Measurements from ENCODE around the gene GART. TPM values are rescaled to one million over a fixed set of nuclear protein-coding genes. Genes with fewer than 3 reads are reported as not detected.

The GART gene
- total RNA-seq (2021; ENCODE audit: unreplicated experiment), result 132 TPM
- 67.4 TPM for polyA plus RNA-seq (2012; ENCODE audit: insufficient read length)
- percentile 86 among the genes with signal in this experiment for Bru-seq, nascent RNA
- percentile 85 among the genes with signal in this experiment for BruChase-seq, experiment 1, labeled RNA remaining after a 2-hour chase
- percentile 92 among the genes with signal in this experiment for BruChase-seq, experiment 2, labeled RNA remaining after a 6-hour chase
- long read RNA-seq, transcript GART-203 (22 exons, 3,341 nt), result major isoform, 165 of 337 reads
- long read RNA-seq, transcript GART-201 (11 exons, 2,149 nt), result minor isoform, 64 of 337 reads
- long read RNA-seq, partial matches to known transcripts, result 66 of 337 reads
- long read RNA-seq, other reads (novel, unspliced or antisense), result 41 of 337 reads

- peak; percentile 86 for ATAC-seq
- no TSS peak for BruUV-seq (replicated peaks)
- ChIA-PET POLR2A (interaction anchor here (0.6 kb wide), 1 partner anchor 47 kb away, joined by 15 read pairs; no protein-coding TSS in a partner anchor), CTCF (no interaction called here)
- Histone ChIP-seq H3K9me3 (ENCODE audit: control insufficient read depth, insufficient read depth, low read depth, low read length) (no peaks in the 10 kb centered on the region), H3K27ac (ENCODE audit: low read length) (peak within 1 kb of the TSS; percentile 98), H3K4me3 (ENCODE audit: low read depth in 2 of 2, low read length in 2 of 2) (peak within 1 kb of the TSS; percentile 88 to 96), H3K27me3 (ENCODE audit: control insufficient read depth, insufficient read depth, low read length) (no peaks in the 10 kb centered on the region), H3K36me3 (ENCODE audit: control insufficient read depth, insufficient read depth, low read length) (peaks cover 17% of the 10 kb centered on the region), H3K4me1 (ENCODE audit: control insufficient read depth, insufficient read depth, low read length) (peaks cover 10% of the 10 kb centered on the region)
- DNase-seq (ENCODE audit: low read depth, low spot score), result peak; percentile 17
- in situ Hi-C loops (cut with HindIII; ENCODE audit: low pct_unique_long_range_greater_than_20kb, low sequenced_read_pairs) (no loop called here), intact Hi-C loops (cut with micrococcal nuclease; ENCODE audit: unreplicated experiment) (no loop called here)
- peak; percentile 63 for TF ChIP-seq POLR2AphosphoS5 (IDR thresholded peaks at IDR 0.05; ENCODE audit: low read depth, low read length)
- TF ChIP-seq CTCF (IDR thresholded peaks at IDR 0.05), result no peak
- TF ChIP-seq SIN3A (IDR thresholded peaks at IDR 0.05; ENCODE audit: borderline replicate concordance, insufficient read depth, low read depth, low read length), result peak; percentile 75; the same call in 1 of the 2 replicates
- TF ChIP-seq TCF7L2 (IDR thresholded peaks at IDR 0.05; ENCODE audit: low read depth, low read length), result no peak
- no peak for TF ChIP-seq REST (IDR thresholded peaks at IDR 0.05; ENCODE audit: insufficient read depth in 1 of 2, low read depth in 2 of 2, low read length in 1 of 2)
Measured at GRCh38 chr21:33541756-33542639, at the start of gene GART. GART (minus strand) TSS chr21:33542117; CDS start chr21:33539315, 2,802 bp downstream.

GRCh38 chr21:33588485-33589335, 46.8 kb upstream of the GART start, which contains the start of gene DONSON:
DONSON (minus strand) TSS chr21:33588684; CDS start chr21:33588641, 43 bp downstream.
- intact Hi-C loops (cut with micrococcal nuclease; ENCODE audit: unreplicated experiment) (no loop called here), in situ Hi-C loops (cut with HindIII; ENCODE audit: low pct_unique_long_range_greater_than_20kb, low sequenced_read_pairs) (no loop called here)
- DNase-seq (ENCODE audit: low read depth, low spot score), result peak; percentile 38
- Histone ChIP-seq H3K4me1 (ENCODE audit: control insufficient read depth, insufficient read depth, low read length) (peaks cover 14% of the 10 kb centered on the region), H3K36me3 (ENCODE audit: control insufficient read depth, insufficient read depth, low read length) (peaks cover 4% of the 10 kb centered on the region; the same call in 1 of the 2 replicates), H3K4me3 (ENCODE audit: low read depth in 2 of 2, low read length in 2 of 2) (peak within 1 kb of the TSS; percentile 67 to 79), H3K27ac (ENCODE audit: low read length) (peak within 1 kb of the TSS; percentile 88), H3K27me3 (ENCODE audit: control insufficient read depth, insufficient read depth, low read length) (no peaks in the 10 kb centered on the region), H3K9me3 (ENCODE audit: control insufficient read depth, insufficient read depth, low read depth, low read length) (no peaks in the 10 kb centered on the region)
- POLR2A ChIA-PET, result interaction anchor here (0.7 kb wide), 1 partner anchor 327 kb away, joined by 3 read pairs; the partner anchor contains the start of gene ATP5PO
- CTCF ChIA-PET, result interaction anchor here (0.7 to 0.8 kb wide), 2 partner anchors 310 to 313 kb away, joined by 3 read pairs; no protein-coding TSS in a partner anchor
- ATAC-seq, result peak; percentile 96
- BruUV-seq (replicated peaks), result no TSS peak
- TF ChIP-seq TCF7L2 (IDR thresholded peaks at IDR 0.05; ENCODE audit: low read depth, low read length) (peak; percentile 54; the same call in 1 of the 2 replicates), SIN3A (IDR thresholded peaks at IDR 0.05; ENCODE audit: borderline replicate concordance, insufficient read depth, low read depth, low read length) (no peak), POLR2AphosphoS5 (IDR thresholded peaks at IDR 0.05; ENCODE audit: low read depth, low read length) (peak; percentile 68)

Data from Panc1 (cell line).